22Rv1 (cell line): ENCODE data around the gene CNTN5.
"Not testable (repeated sequence)": the region's sequence is repeated elsewhere in the genome, so short reads cannot be mapped to it uniquely, and the experiment has no call there.

Experiments used
- H3K27ac ChIP-seq: fragments of 450-650 bp; 2 replicates; pipeline ENCODE4 v1.5.1; 2017
- CTCF ChIP-seq: fragments of 450-650 bp; IDR thresholded peaks from 2 replicates; pipeline ENCODE4 v1.5.1; 2017; ENCODE audit warnings: mild to moderate bottlenecking
- ZFX ChIP-seq: fragments of 450-650 bp; IDR thresholded peaks from 2 replicates; pipeline ENCODE4 v1.6.1; 2017; ENCODE audit warnings: antibody characterized with exemption, borderline replicate concordance

CNTN5 gene

GRCh38 chr11:99117603-99118002 lies 96.9 kb downstream of the CNTN5 start:
- TF ChIP-seq ZFX (no peak), CTCF (peak; percentile 26; the same call in 1 of the 2 replicates)
- H3K27ac ChIP-seq = no peak overlapping the region

GRCh38 chr11:99133862-99134261 lies 113.1 kb downstream of the CNTN5 start:
- H3K27ac ChIP-seq = not testable (repeated sequence)

GRCh38 chr11:99135508-99135907 lies 114.8 kb downstream of the CNTN5 start:
- H3K27ac ChIP-seq = no peak overlapping the region
- no peak for TF ChIP-seq CTCF
- no peak for TF ChIP-seq ZFX

GRCh38 chr11:99142237-99142636 lies 121.5 kb downstream of the CNTN5 start:
- TF ChIP-seq ZFX = no peak

GRCh38 chr11:99148352-99148751 lies 127.6 kb downstream of the CNTN5 start:
- H3K27ac ChIP-seq = no peak overlapping the region
- TF ChIP-seq CTCF = no peak
- no peak for TF ChIP-seq ZFX

More at GRCh38 chr11:99142237-99142636, 121.5 kb downstream of the CNTN5 start:
- H3K27ac ChIP-seq = no peak overlapping the region

- TF ChIP-seq CTCF (no peak), ZFX (no peak)
- H3K27ac ChIP-seq = no peak overlapping the region
These were observed 133.5 kb downstream of the CNTN5 start for GRCh38 chr11:99154277-99154676.

- H3K27ac ChIP-seq = no peak overlapping the region
- TF ChIP-seq ZFX (no peak), CTCF (no peak)
These were observed 139.7 kb downstream of the CNTN5 start for GRCh38 chr11:99160447-99160846.

- H3K27ac ChIP-seq = no peak overlapping the region
- TF ChIP-seq ZFX = no peak
These were observed 142.1 kb downstream of the CNTN5 start for GRCh38 chr11:99162819-99163218.

- no peak overlapping the region for H3K27ac ChIP-seq
- TF ChIP-seq CTCF (no peak), ZFX (no peak)
These were observed 149.8 kb downstream of the CNTN5 start for GRCh38 chr11:99170591-99170990.
